DND-41 (cell line): ENCODE measurements around the gene VAC14.

ENCODE experiments used
- ATAC-seq: fragments of 200-7000 bp; cut with Tn5 transposase; 3 replicates; pipeline ENCODE4 v1.9.1; 2021; ENCODE audit warnings: low read depth; ENCODE audit not compliant: insufficient read depth
- DNase-seq: peaks from one replicate; pipeline ENCODE4 v3.0.0-alpha.2; 2020
- H2AFZ ChIP-seq: 2 replicates; pipeline ENCODE4 v1.6.0; 2012; ENCODE audit warnings: low read depth, low read length
- H3K27ac ChIP-seq: 2 replicates; pipeline ENCODE4 v1.5.1; 2012; ENCODE audit warnings: low read length, inconsistent platforms
- H3K27me3 ChIP-seq: fragments of 200-600 bp; sonication (generic); 2 replicates; pipeline ENCODE4 v1.6.0; 2012; ENCODE audit warnings: low read length, mild to moderate bottlenecking, inconsistent platforms; ENCODE audit not compliant: insufficient read depth, poor library complexity
- H3K36me3 ChIP-seq: 2 replicates; pipeline ENCODE4 v1.5.1; 2012; ENCODE audit warnings: low read length, inconsistent platforms; ENCODE audit not compliant: insufficient read depth
- H3K4me1 ChIP-seq: 2 replicates; pipeline ENCODE4 v1.5.1; 2012; ENCODE audit warnings: mild to moderate bottlenecking, low read length; ENCODE audit not compliant: insufficient read depth
- H3K4me2 ChIP-seq: 2 replicates; pipeline ENCODE4 v1.6.0; 2012; ENCODE audit warnings: mild to moderate bottlenecking, moderate library complexity, low read length, inconsistent platforms; ENCODE audit not compliant: insufficient read depth
- H3K4me3 ChIP-seq, 2 experiments: fragments of 200-600 bp in 1 of 2; shearing (Covaris generic) in 1 of 2; 2 replicates each; pipeline ENCODE4 v1.5.1; 2012 to 2016; ENCODE audit warnings: inconsistent platforms in 2 of 2, low read length in 2 of 2, mild to moderate bottlenecking in 2 of 2, low read depth in 1 of 2, moderate library complexity in 1 of 2
- H3K79me2 ChIP-seq: 2 replicates; pipeline ENCODE4 v1.6.0; 2012; ENCODE audit warnings: low read length, inconsistent platforms; ENCODE audit not compliant: insufficient read depth
- H3K9ac ChIP-seq: 2 replicates; pipeline ENCODE4 v1.6.0; 2012; ENCODE audit warnings: low read depth, mild to moderate bottlenecking, inconsistent platforms, low read length, moderate library complexity
- H3K9me3 ChIP-seq: 2 replicates; pipeline ENCODE4 v1.5.1; 2012; ENCODE audit warnings: low read length, moderate library complexity, mild to moderate bottlenecking, inconsistent platforms; ENCODE audit not compliant: insufficient read depth, severe bottlenecking
- H4K20me1 ChIP-seq: 2 replicates; pipeline ENCODE4 v1.6.0; 2012; ENCODE audit warnings: low read length; ENCODE audit not compliant: insufficient read depth
- EZH2 ChIP-seq: IDR thresholded peaks from 3 replicates; pipeline ENCODE4 v1.6.1; 2012; ENCODE audit warnings: borderline replicate concordance, low read depth, mild to moderate bottlenecking, moderate library complexity, low read length, inconsistent platforms; ENCODE audit not compliant: severe bottlenecking
- TF ChIP-seq, protein P1 (sequence below): IDR thresholded peaks from 2 replicates; pipeline ENCODE4 v1.5.1; 2012; ENCODE audit warnings: borderline replicate concordance, low read length, moderate library complexity, mild to moderate bottlenecking; ENCODE audit not compliant: poor library complexity, severe bottlenecking; ENCODE audit errors: extremely low read depth

VAC14 gene

DNA sequence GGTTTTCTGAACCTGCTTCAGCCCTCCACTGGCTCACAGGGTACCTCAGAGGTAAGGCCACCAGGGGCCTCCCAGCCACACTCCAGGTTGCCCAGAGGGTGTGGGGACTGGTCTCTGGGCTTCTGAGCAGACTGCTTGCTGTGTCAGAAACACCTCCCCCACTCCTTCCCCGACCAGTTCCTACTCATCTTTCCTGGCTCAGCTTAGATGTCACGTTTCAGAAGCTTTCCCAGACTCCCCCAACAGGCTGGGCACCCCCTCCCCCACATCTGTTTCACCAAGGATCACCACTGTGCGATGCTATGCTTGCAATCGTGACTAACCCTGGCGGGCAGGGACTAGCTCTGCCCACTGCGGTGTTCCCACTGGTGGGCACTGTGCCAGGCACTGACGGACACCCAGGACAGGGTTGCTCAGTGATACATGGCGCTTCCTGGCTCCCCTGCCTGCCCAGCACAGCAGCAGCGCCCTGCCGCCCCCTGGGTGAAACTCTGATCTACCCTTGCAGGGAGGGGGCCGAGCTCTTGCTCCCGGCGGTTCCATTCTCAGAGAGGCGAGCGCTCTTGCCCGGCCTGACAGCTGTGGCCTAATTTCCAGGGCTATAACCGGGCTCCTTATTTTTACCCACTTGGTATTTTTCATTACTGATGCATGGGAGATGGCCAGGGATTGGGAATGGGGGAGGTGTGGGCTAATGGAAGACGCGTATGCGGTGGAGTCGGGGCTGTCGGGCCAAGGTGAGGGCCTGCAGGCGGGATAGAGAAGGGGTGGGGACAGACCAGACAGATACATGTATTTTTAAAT, 85.7 kb downstream of the VAC14 start:
- no peaks in the 10 kb centered on the region for H3K9me3 ChIP-seq
- no peak overlapping the region for H3K4me2 ChIP-seq
- H3K4me3 ChIP-seq = no peak overlapping the region
- 0 out of 2 replicates have a peak, but pooled peaks cover 18% of the 10 kb centered on the region for H3K36me3 ChIP-seq
- DNase-seq (no peak), ATAC-seq (no peak)
- TF ChIP-seq, protein P1, sequence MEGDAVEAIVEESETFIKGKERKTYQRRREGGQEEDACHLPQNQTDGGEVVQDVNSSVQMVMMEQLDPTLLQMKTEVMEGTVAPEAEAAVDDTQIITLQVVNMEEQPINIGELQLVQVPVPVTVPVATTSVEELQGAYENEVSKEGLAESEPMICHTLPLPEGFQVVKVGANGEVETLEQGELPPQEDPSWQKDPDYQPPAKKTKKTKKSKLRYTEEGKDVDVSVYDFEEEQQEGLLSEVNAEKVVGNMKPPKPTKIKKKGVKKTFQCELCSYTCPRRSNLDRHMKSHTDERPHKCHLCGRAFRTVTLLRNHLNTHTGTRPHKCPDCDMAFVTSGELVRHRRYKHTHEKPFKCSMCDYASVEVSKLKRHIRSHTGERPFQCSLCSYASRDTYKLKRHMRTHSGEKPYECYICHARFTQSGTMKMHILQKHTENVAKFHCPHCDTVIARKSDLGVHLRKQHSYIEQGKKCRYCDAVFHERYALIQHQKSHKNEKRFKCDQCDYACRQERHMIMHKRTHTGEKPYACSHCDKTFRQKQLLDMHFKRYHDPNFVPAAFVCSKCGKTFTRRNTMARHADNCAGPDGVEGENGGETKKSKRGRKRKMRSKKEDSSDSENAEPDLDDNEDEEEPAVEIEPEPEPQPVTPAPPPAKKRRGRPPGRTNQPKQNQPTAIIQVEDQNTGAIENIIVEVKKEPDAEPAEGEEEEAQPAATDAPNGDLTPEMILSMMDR = no peak
- no peak for TF ChIP-seq EZH2
- H3K79me2 ChIP-seq = no peaks in the 10 kb centered on the region
- no peaks in the 10 kb centered on the region for H3K27me3 ChIP-seq
- H2AFZ ChIP-seq = no peak overlapping the region
- no peak overlapping the region for H3K27ac ChIP-seq
- no peaks in the 10 kb centered on the region for H3K4me1 ChIP-seq
- peaks cover 15% of the 10 kb centered on the region for H4K20me1 ChIP-seq
- no peak overlapping the region for H3K9ac ChIP-seq

- ATAC-seq = no peak
- no peak overlapping the region for H3K4me2 ChIP-seq
- no peak overlapping the region for H3K4me3 ChIP-seq
- TF ChIP-seq, protein P1 = no peak
- no peak for TF ChIP-seq EZH2
- H3K27ac ChIP-seq = no peak overlapping the region
- no peaks in the 10 kb centered on the region for H3K27me3 ChIP-seq
- peaks cover 15% of the 10 kb centered on the region for H4K20me1 ChIP-seq
- no peak for DNase-seq
- H3K9me3 ChIP-seq = no peaks in the 10 kb centered on the region
- H2AFZ ChIP-seq = no peak overlapping the region
- H3K4me1 ChIP-seq = no peaks in the 10 kb centered on the region
- no peaks in the 10 kb centered on the region for H3K79me2 ChIP-seq
- H3K36me3 ChIP-seq = 0 out of 2 replicates have a peak, but pooled peaks cover 12% of the 10 kb centered on the region
- H3K9ac ChIP-seq = no peak overlapping the region
Measured at GRCh38 chr16:70714581-70715054, 86.3 kb downstream of the VAC14 start.

- H3K36me3 ChIP-seq = 0 out of 2 replicates have a peak, but pooled peaks cover 12% of the 10 kb centered on the region
- H3K9ac ChIP-seq = no peak overlapping the region
- H3K4me2 ChIP-seq = no peak overlapping the region
- ATAC-seq (no peak), DNase-seq (no peak)
- no peak overlapping the region for H2AFZ ChIP-seq
- H3K4me1 ChIP-seq = no peaks in the 10 kb centered on the region
- H3K4me3 ChIP-seq = no peak overlapping the region
- H3K79me2 ChIP-seq = no peaks in the 10 kb centered on the region
- H3K9me3 ChIP-seq = no peaks in the 10 kb centered on the region
- H3K27me3 ChIP-seq = no peaks in the 10 kb centered on the region
- H4K20me1 ChIP-seq = peaks cover 15% of the 10 kb centered on the region
- no peak overlapping the region for H3K27ac ChIP-seq
- TF ChIP-seq, protein P1 = no peak
- no peak for TF ChIP-seq EZH2
Measured at GRCh38 chr16:70713824-70714223, 87.1 kb downstream of the VAC14 start.
